Stimulated activated CD4-positive, alpha-beta T cell treated with anti-CD3 and anti-CD28 coated beads, Interleukin-2, amount 100 ng/mL, for 24 hours (primary cell): ENCODE results near the gene ZBTB7C.

ENCODE experiments used
- DNase-seq, 2 donors: peaks; one replicate each; pipeline ENCODE4 v3.0.0-alpha.2; 2020

ZBTB7C gene

DNA sequence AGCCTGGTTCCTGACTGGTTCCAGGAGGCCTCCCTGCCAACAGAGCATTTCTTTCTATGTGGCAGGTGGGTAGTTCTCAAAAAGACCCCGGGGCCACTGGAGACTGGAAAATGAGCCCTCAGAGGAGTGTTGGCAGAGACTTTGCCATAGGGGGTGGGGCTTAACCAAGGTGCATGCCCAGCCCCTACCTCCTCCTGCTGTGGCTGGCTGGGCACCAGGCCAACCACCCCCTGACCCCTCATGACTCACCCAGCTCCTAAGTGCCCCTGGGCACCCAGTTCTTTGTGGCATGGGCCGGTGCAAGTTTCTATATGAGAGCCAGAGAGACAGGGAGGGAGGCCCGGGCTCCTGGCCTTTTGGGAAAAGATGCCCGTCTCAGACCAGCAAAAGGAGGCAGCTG, 380.5 kb downstream of the ZBTB7C start:
- no peak for DNase-seq

DNA sequence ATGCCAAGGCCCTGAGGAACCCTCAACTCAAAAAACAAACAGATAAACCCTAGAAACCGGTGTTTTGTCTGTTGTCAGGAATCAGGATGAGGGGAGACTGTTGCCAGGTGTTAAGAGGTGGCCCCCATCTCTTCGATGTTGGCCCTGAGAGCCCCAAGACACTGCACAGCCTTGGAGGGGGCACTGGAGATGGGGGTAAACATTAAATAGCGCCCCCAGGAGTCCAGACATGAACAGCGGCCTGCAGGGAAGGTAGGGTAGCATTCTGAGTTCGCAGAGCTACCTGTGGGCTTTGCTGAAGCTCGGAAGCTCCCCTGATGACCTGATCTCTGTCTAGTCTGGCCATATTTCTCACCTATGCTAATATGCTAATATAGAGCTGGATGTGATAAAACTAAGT, 381.1 kb downstream of the ZBTB7C start:
- no peak for DNase-seq

DNA sequence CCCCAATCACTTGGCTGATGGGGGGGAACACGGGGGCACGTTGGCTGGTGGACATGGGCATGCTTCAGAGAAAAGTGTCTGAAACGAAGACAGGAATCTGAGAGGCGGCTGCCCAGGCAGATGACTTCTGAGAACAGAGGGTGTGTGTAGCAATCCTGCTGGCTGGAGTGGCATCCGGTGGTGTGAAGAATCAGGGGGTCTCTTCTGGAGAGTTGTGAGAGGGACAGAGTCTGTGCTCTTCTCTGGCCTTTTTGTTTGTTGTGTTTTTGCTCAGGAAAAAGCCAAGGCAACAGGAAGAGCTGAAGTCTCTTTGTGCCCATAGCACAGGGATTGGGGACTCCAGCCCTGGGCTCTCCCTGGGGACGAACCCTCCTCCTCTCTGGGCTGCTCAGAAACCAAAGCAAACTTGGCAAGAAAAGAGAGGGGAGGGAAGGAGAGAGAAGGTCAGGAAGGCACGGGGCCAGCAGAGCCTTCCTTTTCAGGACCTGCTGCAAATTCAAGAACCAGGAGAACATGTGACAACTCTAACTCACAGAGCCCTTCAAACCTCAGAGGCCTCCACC, 381.7 kb downstream of the ZBTB7C start:
- DNase-seq: no peak

DNA sequence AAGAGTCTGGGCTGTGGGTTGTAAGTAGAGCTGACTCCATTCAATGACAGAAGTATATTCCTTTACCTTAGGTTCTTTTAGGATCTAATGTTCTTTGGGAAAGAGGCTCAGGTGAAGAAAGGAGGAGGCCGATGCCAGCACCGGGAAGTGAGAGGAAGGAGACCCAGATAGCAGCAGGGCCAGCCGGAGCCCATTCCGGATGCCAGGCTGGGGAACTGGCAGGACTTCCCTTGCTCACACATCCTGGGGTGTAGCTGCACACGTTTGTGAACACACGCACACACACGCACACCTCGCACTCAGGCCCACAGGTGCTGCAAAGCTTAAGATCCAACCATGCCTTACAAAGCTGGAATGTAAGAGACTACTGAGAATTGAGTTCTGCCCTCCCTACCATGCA, 383.0 kb downstream of the ZBTB7C start:
- DNase-seq: no peak

DNA sequence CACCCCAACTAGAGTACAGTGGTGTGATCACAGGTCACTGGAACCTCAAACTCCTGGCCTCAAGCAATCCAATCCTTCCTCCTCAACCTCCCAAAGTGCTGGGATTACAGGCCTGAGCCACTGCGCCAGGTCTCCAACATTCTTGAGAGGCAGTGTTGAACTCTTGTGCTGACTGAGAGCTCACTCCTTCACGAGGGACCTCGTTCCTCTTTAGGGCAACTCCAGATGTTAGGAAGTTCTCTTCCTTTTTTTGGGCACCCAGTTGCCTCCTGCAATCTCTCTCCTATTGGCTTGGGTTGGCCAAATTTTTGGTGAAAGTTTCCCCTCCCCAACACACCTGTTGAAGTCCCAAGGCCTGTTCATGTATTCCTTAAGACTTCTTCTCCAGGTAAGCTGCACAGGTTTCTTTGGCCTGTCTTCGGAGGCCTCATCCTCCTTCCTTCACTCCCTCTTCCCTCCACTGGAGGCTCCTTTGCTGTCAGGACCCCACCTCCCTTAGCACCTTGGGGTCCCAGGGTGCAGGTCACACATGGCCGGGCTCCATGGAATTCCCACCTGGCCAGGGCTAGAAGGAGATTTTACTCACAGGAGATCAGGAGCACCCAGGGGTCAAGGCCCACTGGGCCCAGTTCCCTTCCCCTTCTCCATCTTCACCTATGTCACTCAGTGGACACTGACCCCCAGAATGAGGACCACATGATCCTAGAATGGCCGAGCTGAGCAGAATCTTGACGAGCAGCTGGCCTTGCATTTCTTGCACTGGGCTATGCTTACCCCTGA, 384.1 kb downstream of the ZBTB7C start:
- DNase-seq: no peak

DNA sequence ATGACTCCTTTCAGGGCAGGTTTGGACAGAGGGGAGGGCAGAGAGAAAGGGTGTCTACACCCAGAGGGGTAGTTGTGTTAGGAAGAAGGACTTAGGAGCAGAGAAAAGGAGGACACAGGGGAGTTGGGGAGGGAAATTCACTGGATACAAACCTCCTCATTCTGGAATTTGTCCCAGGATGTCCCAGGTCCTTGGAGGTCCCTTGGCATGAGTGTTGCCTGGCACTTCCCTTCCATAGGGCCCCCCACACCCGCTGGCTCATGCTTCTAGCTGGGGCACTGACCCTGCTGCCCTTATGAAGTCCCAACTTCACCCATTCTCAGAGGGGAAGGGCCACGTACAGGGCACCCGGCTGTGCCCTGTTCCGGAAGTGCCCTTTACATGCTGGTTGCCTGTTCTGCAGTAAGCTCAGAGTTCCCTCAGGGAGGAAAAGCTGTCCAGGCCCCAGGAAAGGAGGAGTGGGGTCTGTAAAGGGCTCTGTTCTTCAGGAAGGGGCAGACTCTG, 385.1 kb downstream of the ZBTB7C start:
- DNase-seq: no peak

DNA sequence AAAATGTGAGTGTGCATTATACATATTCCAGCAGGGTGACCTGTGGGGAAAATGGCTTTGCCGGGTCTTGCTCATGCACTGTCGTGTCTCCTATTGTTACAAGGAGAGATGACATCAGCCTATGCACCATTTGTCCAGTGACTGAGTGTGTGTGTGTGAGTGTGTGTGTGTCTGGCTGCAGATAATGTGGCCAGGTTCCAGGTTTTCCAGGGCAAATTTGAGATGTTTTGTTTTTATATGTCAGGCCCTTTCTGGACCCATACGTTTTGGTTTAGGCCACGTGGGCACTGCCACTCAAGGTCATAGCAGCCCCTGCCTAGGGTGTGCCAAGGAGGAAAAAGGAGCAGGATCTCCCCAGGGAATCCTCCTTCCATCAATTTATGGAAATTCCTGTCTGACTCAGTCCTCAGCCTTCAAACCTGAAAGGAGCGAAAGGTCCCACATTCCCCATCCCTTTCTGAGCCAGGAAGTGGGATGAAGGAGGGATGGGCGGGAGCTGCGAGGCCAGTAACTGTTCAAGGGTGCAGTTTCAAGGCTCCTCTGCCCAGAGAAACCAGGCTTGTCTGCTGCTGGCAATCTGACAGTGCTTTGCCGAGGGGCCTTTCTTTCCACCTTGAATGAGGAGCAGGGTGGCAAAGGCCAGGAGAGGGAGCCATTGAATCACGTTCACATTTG, 385.7 kb downstream of the ZBTB7C start:
- DNase-seq: peak in 1 of 2 donors; percentile 15

DNA sequence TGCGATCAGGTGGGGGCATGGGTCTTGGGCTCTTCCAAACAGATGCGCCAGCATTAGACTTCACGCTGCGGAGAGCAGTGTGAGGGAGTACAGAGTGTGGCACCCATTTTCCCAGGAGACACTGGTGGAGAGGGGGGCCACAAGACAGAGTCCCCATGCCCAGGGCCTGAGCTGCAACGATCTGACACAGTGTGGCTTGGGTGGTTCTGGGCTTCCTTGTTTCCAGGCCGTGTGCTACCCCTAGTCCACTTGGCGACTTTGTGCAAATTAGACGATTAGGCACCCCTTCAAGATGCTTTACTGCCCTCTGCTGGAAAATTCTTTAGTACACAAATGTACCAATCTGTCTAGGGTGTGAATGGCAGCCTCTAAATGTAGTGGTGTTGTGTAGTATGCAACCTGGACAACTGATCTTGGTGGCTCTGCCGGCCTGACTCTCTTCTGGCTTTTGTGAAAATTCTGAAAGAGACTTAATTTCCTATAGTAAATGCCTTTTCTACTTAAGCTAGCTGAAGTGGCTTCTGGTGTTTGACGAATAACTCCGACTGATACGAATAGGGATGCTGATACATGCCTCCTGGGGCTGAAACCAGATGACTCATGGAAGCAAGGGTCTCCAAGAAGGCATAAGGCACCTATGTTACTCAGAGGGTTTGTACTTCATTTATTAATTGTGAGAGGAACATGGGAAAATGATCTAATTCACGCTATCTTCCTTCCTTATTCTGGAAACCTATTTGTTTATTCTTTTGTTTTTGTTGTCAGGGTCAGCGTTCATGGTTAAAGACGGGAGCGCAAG, 386.5 kb downstream of the ZBTB7C start:
- no peak for DNase-seq

DNA sequence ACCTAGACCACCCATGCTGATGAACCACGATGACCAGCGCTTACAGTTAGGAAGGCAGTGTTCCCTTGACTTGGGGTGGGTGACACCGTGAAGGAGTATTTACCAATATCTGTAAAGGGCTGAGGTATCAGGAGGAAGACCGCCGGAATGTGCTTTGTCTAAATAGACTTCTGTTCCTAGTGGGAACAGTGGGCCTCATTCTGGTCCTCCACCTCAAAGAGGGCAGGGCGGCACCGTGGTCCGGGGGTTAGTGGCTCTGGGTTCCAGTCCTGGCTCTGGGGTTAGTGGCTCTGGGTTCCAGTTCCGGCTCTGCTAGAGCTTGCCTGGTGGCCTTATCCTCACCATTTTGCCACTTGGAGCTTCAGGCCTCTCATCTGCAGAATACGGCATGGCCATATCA, 387.2 kb downstream of the ZBTB7C start:
- DNase-seq: no peak

DNA sequence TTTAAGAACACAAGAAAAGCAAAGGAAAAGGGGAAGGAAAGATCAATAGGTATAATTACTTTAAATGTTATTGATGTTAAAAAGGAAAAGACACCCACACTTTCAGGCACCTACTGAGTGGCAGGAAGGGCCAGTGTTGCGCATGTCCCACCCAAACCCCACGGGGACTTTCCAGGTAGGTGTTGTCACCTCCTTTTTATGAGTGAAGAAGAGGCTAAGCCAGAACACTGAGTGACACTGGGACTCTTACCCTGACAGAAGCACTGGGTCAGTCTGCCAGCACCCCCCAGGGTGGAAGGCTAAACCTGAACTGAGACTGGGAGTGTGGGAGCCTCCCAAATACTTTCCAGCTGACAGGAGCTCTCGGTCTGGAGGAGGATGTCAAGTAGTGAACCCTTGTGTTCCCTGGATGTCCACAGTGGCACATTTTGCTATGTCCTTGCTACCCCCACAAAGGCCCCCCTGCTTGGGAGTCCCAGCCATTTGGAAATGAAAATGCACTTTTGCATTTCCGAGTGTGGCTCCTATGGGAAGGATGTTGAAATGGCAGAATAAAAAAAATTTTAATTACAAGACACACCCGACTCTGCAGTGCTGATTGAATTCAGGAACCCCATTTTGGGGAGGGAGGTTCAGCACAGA, 387.8 kb downstream of the ZBTB7C start:
- no peak for DNase-seq

DNA sequence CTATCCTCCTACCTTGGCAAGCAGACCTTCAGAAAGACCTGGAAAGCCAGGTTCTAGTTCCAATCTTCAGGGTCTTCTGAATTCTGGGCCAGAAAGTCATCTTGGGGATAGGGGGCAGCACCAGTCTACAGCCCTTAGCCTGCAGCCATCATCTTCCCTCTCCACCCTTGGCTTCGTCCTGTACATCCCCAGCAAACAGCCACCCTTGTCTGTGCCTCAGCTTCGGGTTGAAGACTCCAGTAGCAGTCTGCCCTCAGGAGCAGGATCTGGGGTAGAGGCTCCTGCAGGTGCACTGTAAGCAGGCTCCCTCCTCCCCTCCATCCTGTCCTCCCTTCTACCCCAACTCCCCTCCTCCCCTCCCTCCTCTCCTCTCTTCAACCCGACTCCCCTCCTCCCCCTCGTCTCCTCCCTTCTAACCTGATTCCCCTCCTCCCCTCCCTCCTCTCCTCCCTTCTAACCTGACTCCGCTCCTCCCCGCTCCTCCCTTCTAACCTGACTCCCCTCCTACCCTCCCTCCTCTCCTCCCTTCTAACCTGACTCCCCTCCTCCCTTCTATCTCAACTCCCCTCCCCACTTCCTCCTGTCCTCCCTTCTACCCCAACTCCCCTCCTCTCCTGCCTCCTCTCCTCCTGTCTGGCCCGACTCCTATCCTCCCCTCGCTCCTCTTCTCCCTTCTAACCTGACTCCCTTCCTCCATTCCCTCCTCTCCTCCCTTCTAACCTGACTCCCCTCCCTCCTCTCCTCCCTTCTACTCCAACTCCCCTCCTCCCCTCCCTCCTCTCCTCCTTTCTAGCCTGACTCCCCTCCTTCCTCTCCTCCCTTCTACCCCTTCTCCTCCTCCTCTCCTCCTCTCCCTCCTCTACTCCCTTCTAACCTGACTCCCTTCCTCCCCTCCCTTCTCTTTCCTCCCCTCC, 388.6 kb downstream of the ZBTB7C start:
- DNase-seq: no peak

DNA sequence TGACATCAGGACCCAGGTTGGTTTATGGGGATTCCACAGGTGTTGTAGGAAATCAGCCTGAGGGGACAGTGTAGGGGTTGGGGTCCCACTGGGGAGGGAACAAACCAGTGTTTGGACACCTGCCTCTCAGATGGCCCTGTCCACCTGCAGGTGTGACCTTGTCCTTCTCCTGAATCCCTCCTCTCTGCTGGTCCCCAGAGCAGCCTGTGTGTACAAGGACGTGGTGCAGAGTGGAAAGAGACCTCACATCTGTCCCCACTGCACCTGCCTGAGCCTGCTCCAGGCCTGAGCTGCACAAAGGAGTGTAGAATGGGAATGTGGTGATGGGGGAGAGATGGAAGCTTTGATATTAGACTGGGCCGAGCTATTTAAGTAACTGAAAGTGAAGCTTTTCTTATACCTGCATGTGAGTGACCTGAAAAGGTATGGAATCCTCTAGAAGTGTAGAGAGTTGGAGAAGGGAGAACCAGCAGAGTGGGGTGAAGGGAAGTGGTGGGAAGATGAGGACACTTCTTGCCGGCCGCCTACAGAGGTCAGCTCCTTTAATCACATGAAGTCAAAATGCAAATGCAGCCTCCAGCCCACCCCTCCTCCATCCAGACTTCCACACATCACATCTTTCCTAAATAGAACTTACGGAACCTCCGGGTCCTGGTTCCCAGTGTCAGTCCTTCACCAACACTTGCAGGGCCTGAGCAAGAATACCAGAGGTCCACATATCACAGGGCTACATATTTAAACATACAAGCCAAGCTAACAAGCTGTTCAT, 389.4 kb downstream of the ZBTB7C start:
- no peak for DNase-seq

DNA sequence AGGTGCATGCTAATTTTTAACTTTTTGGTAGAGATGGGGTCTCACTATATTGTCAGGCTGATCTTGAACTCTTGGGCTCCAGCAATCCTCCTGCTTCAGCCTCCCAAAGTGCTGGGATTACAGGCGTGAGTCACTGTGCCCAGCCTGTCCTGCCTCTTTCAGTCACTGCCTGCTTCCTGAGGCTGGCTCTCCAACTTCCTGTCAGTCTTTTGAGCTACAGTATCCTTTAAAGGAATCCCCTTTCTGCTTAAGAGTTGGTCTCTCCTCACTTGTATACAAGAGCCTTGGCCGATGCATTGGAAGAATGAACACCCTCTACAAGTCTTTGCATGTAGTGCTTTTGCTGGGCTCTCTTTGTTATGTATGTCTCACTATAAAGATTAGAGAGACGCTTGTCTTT, 390.3 kb downstream of the ZBTB7C start:
- no peak for DNase-seq

DNA sequence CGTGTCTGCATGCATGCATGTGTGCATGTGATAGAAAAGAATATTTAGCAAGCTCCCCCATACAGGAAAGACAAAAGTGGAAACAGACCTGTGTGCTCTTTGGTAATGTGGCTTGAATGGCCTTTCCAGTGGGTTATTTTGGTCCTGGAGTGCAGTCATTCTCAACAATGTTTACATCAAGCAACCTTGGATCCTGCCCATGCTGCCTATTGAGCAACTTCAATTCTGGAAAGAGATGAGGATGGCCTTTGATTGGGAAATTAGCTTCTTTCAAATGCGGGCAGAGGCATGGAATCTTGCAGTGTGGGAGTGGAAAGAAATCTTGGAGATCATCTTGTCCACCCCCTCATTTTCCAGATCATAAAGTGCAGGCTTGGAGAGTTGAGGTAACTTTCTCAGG, 391.5 kb downstream of the ZBTB7C start:
- no peak for DNase-seq

DNA sequence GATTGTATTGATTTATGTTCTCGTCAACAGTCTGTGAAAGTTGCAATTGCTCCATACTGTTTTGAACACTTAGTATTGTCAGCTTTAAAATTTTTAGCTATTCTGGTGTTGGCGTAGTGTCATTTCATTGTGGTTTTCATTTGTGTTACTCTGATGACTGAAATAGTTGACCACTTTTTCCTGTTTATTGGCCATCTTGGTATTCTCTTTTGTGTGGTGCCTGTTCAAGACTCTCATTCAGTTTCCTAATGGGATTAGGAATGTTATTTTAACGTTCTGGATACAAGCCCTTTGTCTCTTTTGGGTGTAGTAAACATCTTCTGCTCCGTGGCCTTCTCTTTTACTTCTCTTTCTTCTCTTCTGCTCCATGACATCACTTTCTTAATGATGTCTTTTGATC, 396.0 kb downstream of the ZBTB7C start:
- no peak for DNase-seq

DNA sequence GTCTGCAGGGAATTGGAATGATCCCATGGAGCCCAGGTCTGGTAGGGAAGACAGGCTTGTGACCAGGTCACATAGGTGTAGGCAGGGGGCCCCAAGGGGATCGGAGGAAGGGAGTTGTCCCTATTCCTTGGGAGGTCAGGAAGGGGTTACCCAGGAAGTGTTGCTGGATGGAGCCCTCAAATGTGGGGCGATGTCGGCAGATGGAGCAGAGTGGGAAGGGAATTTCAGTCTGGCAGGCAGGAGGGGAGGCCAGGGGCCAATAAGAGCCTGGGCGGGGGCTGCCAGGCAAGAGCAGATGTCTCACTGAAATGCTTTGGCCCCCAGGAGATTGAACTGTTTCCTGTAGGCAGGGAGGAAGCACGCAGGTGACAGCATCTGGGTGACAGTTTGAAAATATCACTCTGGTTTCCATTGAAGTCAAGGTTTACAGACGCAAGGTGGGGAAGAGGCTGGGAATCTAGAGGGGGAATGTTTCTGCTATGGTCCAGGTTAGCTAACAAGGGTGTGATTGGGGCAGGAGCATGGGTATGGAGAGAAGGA, 397.2 kb downstream of the ZBTB7C start:
- no peak for DNase-seq

DNA sequence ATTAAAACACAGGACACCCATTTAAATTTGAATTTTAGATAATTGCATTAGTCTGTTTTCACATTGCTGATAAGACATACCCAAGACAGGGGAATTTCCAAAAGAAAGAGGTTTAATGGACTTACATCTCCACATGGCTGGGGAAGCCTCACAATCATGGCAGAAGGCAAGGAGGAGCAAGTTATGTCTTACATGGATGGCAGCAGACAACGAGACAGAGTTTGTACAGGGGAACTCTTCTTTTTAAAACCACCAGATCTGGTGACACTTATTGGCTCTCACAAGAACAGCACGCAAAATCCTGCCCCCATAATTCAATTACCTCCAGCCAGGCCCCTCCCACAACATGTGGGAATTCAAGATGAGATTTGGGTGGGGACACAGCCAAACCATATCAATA, 398.9 kb downstream of the ZBTB7C start:
- DNase-seq: no peak

DNA sequence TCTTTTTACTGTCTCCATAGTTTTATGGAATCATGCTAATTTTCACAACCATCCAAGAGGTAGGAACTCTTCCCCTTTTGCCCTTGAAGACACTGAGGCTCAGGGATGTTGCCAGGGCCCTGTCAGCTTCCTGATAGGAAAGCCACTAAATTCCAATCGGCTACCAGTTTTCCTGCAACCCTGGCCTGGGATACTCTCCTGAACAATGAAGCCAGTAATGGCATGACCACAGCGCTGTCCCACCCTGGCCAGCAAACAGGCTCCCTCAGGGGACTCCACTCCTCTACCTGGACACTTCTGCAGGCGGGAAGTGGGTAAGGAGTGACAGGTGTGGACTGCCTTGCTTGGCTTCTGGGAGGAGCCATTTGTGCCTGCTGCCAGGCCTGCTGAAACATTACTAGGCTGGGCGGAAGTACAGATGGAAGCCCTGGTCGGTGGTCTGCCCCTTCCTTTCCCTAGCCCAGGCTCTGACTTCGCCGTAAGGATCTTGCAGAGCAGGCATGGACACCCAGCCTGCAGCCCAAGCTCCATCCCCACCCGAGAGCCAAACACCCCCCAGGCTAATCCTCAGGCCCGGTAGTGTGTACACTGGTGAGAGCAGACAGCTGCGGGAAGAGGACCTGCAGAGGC, 400.0 kb downstream of the ZBTB7C start:
- no peak for DNase-seq

DNA sequence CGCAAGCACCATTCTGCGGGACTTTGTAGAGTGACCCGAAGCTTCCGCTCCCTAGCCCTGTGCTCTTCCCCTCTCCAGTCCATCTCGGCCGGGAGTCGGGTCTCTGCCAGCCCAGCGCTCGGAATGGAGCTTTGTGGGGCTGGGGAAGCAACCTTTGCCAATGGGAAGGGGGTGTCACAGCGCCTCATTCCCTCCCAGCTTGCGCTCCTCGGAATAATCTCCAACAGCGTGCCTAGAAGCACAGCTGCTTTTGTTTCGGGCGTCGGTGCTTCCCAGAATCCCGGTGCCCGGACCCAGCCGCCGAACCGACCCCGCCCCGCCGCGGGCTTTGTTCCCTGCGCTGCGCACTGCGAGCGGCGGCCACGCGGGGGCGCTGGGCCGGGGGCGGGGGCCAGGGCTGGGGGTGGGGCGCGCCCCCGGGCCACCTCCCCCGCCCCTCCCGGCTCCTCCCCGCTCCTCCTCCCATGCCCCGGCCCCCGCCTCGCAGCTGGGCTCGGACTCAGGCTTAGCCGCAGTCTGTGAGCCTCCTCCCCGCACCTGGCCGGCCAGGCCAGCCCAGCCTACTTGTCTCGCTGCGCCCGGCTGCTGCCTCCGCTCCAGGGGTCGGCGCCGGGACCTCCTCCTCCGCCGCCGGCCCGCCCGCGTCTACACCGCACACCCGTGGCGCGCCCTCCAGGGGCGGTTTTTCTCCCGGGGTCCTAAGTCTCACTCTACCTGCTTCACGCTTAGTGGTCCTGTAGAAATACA, 401.1 kb downstream of the ZBTB7C start:
- DNase-seq: peak; percentile 46 to 59
